GM12875 (cell line): ENCODE measurements around the gene NKTR.

Source experiments
- H3K4me3 ChIP-seq: one replicate; pipeline ENCODE4 v1.5.1; 2011; ENCODE audit warnings: low read depth, low read length, control low read depth
- TF ChIP-seq, protein P1 (sequence below): IDR thresholded peaks from 2 replicates; pipeline ENCODE4 v1.5.1; 2011; ENCODE audit warnings: low read depth, mild to moderate bottlenecking, control low read depth, inconsistent platforms, low read length, moderate library complexity, borderline replicate concordance; ENCODE audit not compliant: insufficient read depth

NKTR gene

DNA sequence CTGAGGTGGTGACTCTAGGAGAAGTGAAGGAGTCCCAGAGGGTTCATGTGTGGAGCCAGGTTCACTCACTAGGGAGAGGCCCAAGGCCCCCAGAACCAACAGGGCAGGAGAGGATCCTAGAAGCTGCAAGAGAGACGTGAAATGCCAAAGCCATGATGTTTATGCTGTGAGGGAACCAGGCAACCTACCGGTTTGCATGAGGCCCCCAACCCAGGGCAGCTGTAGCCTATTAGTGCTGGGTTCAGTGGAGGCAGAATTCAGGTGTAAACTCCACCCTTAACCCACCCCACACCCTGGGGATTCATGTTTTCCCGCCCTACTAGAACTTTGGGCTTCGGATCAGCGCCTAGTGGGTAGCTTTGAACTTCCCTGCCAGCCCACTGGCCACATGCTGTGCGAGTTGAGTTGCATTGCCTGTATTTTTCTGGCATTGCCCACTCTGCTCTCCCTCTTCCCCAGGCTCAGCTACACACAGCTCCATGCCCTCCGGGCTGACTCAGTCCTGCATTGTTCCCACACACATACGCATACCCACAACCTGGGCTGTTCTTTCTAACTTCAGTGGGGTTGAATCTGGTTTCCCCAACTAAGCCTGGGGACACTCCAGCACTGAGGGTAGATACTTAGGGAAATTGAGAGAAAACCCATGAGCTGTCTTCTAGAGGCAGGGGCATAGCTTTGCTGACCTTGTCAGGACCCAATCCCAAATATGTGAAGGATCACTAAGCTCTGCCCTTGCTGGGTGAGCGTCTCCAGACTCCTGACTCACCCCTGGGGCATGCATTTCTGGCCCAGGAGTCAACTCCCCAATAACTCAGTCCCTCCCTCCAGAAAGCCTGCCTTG lies 51.0 kb downstream of the NKTR start:
- TF ChIP-seq, protein P1, sequence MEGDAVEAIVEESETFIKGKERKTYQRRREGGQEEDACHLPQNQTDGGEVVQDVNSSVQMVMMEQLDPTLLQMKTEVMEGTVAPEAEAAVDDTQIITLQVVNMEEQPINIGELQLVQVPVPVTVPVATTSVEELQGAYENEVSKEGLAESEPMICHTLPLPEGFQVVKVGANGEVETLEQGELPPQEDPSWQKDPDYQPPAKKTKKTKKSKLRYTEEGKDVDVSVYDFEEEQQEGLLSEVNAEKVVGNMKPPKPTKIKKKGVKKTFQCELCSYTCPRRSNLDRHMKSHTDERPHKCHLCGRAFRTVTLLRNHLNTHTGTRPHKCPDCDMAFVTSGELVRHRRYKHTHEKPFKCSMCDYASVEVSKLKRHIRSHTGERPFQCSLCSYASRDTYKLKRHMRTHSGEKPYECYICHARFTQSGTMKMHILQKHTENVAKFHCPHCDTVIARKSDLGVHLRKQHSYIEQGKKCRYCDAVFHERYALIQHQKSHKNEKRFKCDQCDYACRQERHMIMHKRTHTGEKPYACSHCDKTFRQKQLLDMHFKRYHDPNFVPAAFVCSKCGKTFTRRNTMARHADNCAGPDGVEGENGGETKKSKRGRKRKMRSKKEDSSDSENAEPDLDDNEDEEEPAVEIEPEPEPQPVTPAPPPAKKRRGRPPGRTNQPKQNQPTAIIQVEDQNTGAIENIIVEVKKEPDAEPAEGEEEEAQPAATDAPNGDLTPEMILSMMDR = no peak
- H3K4me3 ChIP-seq = no peak overlapping the region

DNA sequence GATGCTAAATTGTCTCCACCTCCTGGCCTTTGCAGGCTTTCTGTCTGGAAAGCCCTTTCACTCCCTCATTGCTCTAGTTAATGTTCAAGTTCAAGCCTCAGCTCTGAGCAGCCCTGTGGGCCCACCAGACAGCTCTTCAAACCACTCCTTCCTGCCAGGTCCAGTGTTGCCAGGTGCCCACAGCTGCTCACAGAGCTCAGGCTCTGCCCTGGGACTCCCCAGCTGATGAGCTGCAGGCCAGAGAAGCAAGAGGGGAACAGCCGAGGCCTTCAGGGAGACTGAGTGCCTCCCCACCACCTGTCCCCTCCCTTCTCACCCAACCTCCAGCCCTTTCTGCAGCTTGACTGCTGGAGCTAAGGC lies 51.7 kb downstream of the NKTR start:
- TF ChIP-seq, protein P1 = no peak
- no peak overlapping the region for H3K4me3 ChIP-seq

DNA sequence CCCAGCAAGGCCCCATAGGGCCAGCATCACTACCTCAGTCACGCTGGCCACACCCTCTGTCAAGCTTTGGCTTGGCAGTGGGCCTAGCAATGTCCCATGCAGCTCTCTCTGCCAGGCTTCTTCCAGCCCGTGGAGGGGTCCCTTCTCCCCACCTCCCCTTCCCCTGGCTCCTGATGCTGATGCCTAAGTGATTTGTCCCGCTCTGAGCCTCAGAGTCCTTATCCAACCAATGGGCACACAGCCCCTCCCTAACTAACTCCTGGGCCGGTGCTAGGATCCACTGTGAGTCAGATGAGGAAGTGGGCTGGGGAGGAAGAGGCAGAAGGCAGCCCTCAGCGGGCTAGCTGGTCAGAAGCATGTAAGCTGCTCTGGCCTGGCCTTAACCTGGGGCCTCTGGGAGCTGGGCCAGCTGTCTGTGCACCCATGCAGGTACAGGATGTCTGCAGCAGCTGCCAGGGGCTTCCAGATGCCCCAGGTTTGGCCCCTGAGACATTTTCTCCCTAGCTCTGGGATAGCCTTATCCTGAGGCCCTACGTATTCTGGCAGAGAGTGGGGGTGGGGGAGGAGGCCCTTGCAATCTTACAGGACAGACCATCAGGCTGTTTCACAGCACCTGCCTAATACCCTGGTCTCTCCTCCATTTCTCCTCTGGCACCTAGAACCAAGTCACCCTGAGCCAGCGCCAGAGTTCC lies 52.3 kb downstream of the NKTR start:
- H3K4me3 ChIP-seq = no peak overlapping the region
- TF ChIP-seq, protein P1 = no peak

DNA sequence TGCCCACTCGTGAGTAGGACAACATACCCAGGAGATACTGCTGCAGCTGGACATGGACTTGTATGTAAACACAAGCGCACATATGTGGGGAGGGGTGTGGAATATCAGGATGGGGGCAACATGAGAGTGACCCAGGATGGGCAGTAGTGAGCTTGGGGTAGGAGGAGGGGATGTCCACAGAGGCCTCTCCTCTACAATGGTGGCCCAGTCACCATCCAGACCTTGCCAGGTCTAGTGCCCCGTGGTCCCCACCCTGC lies 52.7 kb downstream of the NKTR start:
- H3K4me3 ChIP-seq = no peak overlapping the region
- TF ChIP-seq, protein P1 = no peak

DNA sequence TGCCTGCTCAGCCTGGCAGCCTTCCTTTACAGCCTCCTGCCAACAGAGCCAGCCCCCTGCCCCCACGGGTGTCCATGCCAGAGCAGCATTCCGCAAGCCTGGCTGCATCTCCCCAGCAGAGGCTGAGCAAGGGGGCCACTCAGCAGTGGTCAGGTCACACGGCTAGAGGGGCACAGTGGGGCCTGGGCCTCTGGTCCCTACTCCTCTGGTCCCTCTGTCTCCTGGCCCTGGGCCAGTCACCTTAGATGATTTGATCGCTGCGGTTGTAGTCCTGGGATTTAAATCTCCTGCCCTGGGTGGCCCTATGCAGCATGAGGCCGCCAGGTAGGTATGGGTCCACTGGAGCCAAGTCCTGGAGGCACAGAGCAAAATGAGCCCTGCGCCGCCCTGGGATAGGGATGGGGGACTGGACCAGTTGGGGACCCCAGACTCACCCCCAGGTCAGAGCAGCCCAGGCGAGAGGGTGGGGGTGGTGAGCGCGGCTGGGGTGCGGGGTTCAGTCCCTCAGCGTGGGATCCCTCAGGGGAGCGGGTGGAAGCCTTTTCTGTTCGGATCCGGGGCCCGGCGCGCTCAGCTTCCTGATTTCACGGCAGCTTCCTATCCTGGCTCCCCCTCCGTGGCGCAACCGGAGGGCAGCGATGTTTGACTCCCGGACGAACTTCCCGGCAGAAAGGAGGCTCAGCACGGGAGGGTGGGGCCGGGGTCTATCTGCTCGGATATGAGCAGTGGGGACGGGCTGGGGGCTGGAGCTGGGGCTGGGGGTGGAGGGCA lies 53.3 kb downstream of the NKTR start, which contains the start of gene ZBTB47:
TSS of gene ZBTB47 (plus strand) at position 138 of the 771 bp plus-strand sequence. CDS start 4,659 bp downstream, outside the sequence.
- peak within 1 kb of the TSS; percentile 51 for H3K4me3 ChIP-seq
- TF ChIP-seq, protein P1 = no peak

DNA sequence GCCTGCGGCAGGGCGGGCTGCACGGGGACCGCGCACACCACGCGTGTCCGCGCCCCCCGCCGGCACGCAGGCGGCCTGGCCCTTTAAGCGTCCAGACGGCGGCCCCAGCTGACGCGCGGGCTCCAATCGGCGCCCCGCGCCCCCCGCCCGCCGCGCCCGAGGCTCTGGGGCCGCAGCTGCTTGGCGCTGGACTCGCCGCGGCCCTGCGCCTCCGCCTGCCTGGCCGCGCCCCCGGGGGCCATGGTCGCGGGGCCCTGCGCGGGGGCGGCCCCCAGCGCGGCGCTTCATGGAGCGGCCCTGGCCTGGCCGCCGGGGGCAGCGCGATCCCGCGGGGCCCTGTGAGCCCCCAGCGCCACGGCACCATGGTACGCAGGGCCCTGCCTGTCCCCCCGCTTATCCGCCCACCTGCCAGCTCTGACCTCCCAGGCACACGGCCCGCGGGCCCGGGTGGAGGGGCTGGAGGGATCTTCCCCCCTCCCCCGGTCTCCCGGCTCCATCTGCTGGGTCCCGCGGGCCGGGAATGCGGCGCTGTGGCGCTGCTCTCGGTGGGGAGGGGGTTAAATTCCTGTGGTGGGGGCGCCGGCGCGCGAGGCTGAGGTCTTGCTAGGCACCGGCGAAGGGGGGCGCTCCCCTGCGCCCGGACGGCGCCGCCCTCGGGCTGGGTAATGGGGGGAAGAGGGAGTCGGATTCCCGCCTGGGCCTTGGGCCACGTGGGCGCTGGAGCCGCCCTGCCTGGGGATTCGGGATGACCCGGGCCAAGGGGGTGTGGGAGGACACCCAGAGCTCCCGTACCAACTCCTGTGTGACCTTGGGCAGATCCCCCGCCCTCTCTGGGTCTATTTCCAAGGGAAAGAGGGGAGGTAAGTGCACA lies 54.1 kb downstream of the NKTR start:
- TF ChIP-seq, protein P1 = no peak
- peak overlapping the region; percentile 51 for H3K4me3 ChIP-seq
